GM12878 (cell line): ENCODE data around the gene MRPS12. TPM values are rescaled to one million over a fixed set of nuclear protein-coding genes. Genes with fewer than 3 reads are reported as not detected.

ENCODE experiments used
- ATAC-seq: fragments of 200-7000 bp; cut with Tn5 transposase; 3 replicates; pipeline ENCODE4 v1.9.1; 2020; ENCODE audit warnings: mild to moderate bottlenecking, moderate library complexity
- BruUV-seq: library from RNA; stranded (reverse); fragments of 400-500 nt; replicated peaks from 2 replicates; lab custom pipeline; 2021; lab: Mats Ljungman, UMichigan
- CTCF ChIA-PET: fragments of 300-600 bp; sonication (Branson Sonifier 250); formaldehyde crosslinking; extraction: SDS; loops from one replicate; lab custom pipeline; 2021; ENCODE audit warnings: inconsistent platforms; lab: Yijun Ruan, JAX
- POLR2A ChIA-PET: fragments of 350-600 bp; formaldehyde crosslinking; extraction: SDS; loops from one replicate; lab custom pipeline; 2021; ENCODE audit warnings: inconsistent platforms; lab: Charles Lee
- RAD21 ChIA-PET: fragments of 300-600 bp; sonication (Branson Sonifier 250); formaldehyde crosslinking; loops from one replicate; lab custom pipeline; 2023; ENCODE audit warnings: antibody characterized with exemption; ENCODE audit not compliant: unreplicated experiment; lab: Charles Lee
- SMC1A ChIA-PET: fragments of 300-600 bp; sonication (Branson Sonifier 250); formaldehyde crosslinking; loops from one replicate; lab custom pipeline; 2023; ENCODE audit not compliant: unreplicated experiment, uncharacterized antibody; lab: Charles Lee
- DNase-seq: peaks from one replicate; pipeline ENCODE4 v3.0.0-alpha.2; 2011; ENCODE audit warnings: low read depth, low spot score
- FAIRE-seq: peaks from 3 replicates; lab custom pipeline; 2011; peaks lifted over from hg19 to GRCh38; lab: Jason Lieb, UNC
- H2AFZ ChIP-seq: 2 replicates; pipeline ENCODE4 v1.6.0; 2011; ENCODE audit warnings: low read depth, low read length, control low read depth; ENCODE audit not compliant: control insufficient read depth
- H3K27ac ChIP-seq: 2 replicates; pipeline ENCODE4 v1.5.1; 2011; ENCODE audit warnings: control low read depth; ENCODE audit not compliant: control insufficient read depth, insufficient read depth
- H3K27me3 ChIP-seq, 2 experiments: replicated peaks in 1 of 2; 2 replicates each; pipeline versions ENCODE4 v1.6.0 to v1.6.1; 2011; ENCODE audit warnings: low read length in 1 of 2; ENCODE audit not compliant: control insufficient read depth in 2 of 2, insufficient read depth in 2 of 2
- H3K36me3 ChIP-seq, 2 experiments: 2 replicates each; pipeline ENCODE4 v1.5.1; 2011; ENCODE audit warnings: low read length in 1 of 2; ENCODE audit not compliant: control insufficient read depth in 2 of 2, insufficient read depth in 2 of 2
- H3K4me1 ChIP-seq: 2 replicates; pipeline ENCODE4 v1.6.1; 2011; ENCODE audit warnings: mild to moderate bottlenecking, low read length, moderate library complexity, mixed read lengths; ENCODE audit not compliant: control insufficient read depth, insufficient read depth
- H3K4me2 ChIP-seq: 2 replicates; pipeline ENCODE4 v1.6.0; 2011; ENCODE audit warnings: control low read depth; ENCODE audit not compliant: control insufficient read depth, insufficient read depth
- H3K4me3 ChIP-seq: fragments of 200-600 bp; sonication (generic); 2 replicates; pipeline ENCODE4 v1.5.1; 2016
- H3K79me2 ChIP-seq: 2 replicates; pipeline ENCODE4 v1.6.0; 2011; ENCODE audit warnings: low read length; ENCODE audit not compliant: control insufficient read depth, insufficient read depth
- H3K9ac ChIP-seq: 2 replicates; pipeline ENCODE4 v1.8.0; 2011; ENCODE audit warnings: low read length, control low read depth, mixed read lengths; ENCODE audit not compliant: control insufficient read depth, insufficient read depth
- H3K9me3 ChIP-seq: replicated peaks from 3 replicates; pipeline ENCODE4 v1.5.1; 2011; ENCODE audit warnings: mild to moderate bottlenecking, low read length; ENCODE audit not compliant: control insufficient read depth, insufficient read depth
- H4K20me1 ChIP-seq: 2 replicates; pipeline ENCODE4 v1.6.0; 2011; ENCODE audit not compliant: control insufficient read depth, insufficient read depth
- ATF3 ChIP-seq: IDR thresholded peaks from 2 replicates; pipeline ENCODE4 v1.6.1; 2011; ENCODE audit warnings: low read depth, mild to moderate bottlenecking, low read length, moderate library complexity, borderline replicate concordance; ENCODE audit errors: extremely low read depth
- BRCA1 ChIP-seq: IDR thresholded peaks from 2 replicates; pipeline ENCODE4 v1.6.1; 2011; ENCODE audit warnings: low read depth, low read length, improper control_type of control experiment
- CHD1 ChIP-seq: IDR thresholded peaks from 2 replicates; pipeline ENCODE4 v1.6.1; 2012; ENCODE audit warnings: low read depth, low read length, improper control_type of control experiment
- CREB1 ChIP-seq: IDR thresholded peaks from 2 replicates; pipeline ENCODE4 v1.6.1; 2012; ENCODE audit warnings: low read depth, mild to moderate bottlenecking, inconsistent platforms
- EGR1 ChIP-seq, 2 experiments: IDR thresholded peaks; 1 replicate in 1 of 2; 2 replicates in 1 of 2; pipeline ENCODE4 v1.6.1; 2011 to 2012; ENCODE audit warnings: low read depth in 2 of 2, low read length in 2 of 2, borderline replicate concordance in 1 of 2, mild to moderate bottlenecking in 1 of 2, moderate library complexity in 1 of 2
- EZH2 ChIP-seq: IDR thresholded peaks from 2 replicates; pipeline ENCODE4 v1.6.1; 2012; ENCODE audit warnings: low read depth, mild to moderate bottlenecking, control low read depth, inconsistent platforms, low read length, borderline replicate concordance; ENCODE audit not compliant: control insufficient read depth
- IRF5 ChIP-seq: fragments of 450-650 bp; IDR thresholded peaks from 2 replicates; pipeline ENCODE4 v1.6.1; 2017; ENCODE audit warnings: borderline replicate concordance
- MXI1 ChIP-seq: fragments of 150-350 bp; IDR thresholded peaks from 2 replicates; pipeline ENCODE4 v1.6.1; 2011; ENCODE audit warnings: low read depth, mild to moderate bottlenecking, inconsistent platforms, low read length, improper control_type of control experiment
- NR2C1 ChIP-seq: fragments of 450-650 bp; IDR thresholded peaks from 2 replicates; pipeline ENCODE4 v1.6.1; 2017; ENCODE audit warnings: antibody characterized with exemption, mild to moderate bottlenecking, moderate library complexity
- PAX8 ChIP-seq: fragments of 450-650 bp; IDR thresholded peaks from 2 replicates; pipeline ENCODE4 v1.6.1; 2017; ENCODE audit warnings: mild to moderate bottlenecking, moderate library complexity
- POU2F2 ChIP-seq: IDR thresholded peaks from 3 replicates; pipeline ENCODE4 v1.6.1; 2011; ENCODE audit warnings: low read depth, mild to moderate bottlenecking, low read length, borderline replicate concordance
- SP1 ChIP-seq: IDR thresholded peaks from one replicate; pipeline ENCODE4 v1.6.1; 2011; ENCODE audit warnings: low read depth, low read length
- STAT3 ChIP-seq: IDR thresholded peaks from 2 replicates; pipeline ENCODE4 v1.6.1; 2011; ENCODE audit warnings: low read depth, low read length, improper control_type of control experiment
- ZBED1 ChIP-seq: IDR thresholded peaks from 2 replicates; pipeline ENCODE4 v1.6.1; 2016; ENCODE audit warnings: borderline replicate concordance
- WGBS: methylation state at CpG from one replicate; pipeline ENCODE4 v1.1.6; 2016; ENCODE audit warnings: low lambda C conversion rate; ENCODE audit not compliant: insufficient replicate concordance, insufficient coverage; ENCODE audit errors: missing lambda C conversion rate; 5-methylcytosine and 5-hydroxymethylcytosine counted together
- in situ Hi-C: fragments of 300-500 bp; cut with MboI; formaldehyde crosslinking; loops from 9 replicates; pipeline ENCODE4 v1.14.3; 2018; ENCODE audit warnings: mixed read lengths
- intact Hi-C: fragments of 100-400 bp; cut with micrococcal nuclease; formaldehyde crosslinking; loops from one replicate; pipeline ENCODE4 v1.14.2; 2022; ENCODE audit not compliant: unreplicated experiment
- polyA plus RNA-seq, 11 experiments: library from polyadenylated mRNA; depleted of rRNA in 4 of 11; unstranded in 6 of 11; stranded (reverse) in 5 of 11; fragments of >200 nt; fragmentation: Nextera tagmentation in 4 of 11; fragmentation: Illumina TruSeq in 1 of 11; extraction: Ambion mirVana in 4 of 11; extraction: Trizol in 1 of 11; gene quantifications; 1 replicate in 1 of 11; 2 replicates in 10 of 11; pipeline versions ENCODE4 v1.2.1 to v1.2.3, GENCODE V29; 2011 to 2016; ENCODE audit warnings: inconsistent platforms in 2 of 11, missing spikeins in 2 of 11, low read depth in 1 of 11
- total RNA-seq, 4 experiments: library from RNA; depleted of rRNA in 3 of 4; stranded (reverse); fragments of >200 nt in 3 of 4; fragmentation: Illumina TruSeq in 1 of 4; extraction: Trizol in 1 of 4; gene quantifications; 2 replicates each; pipeline versions ENCODE4 v1.2.1 to v1.2.3, GENCODE V29; 2013 to 2021

Gene MRPS12
- total and polyA plus RNA-seq, 10 of the 15 experiments (the other 5 are each of a cell fraction or from before 2014, with no cell fraction given), result 7.3 to 205 (median 77.3) TPM

- Histone ChIP-seq H3K4me3 (no peak overlapping the region), H3K27me3 (no peaks in the 10 kb centered on the region; a peak in 1 of 4 replicates), H3K36me3 (no peaks in the 10 kb centered on the region), H4K20me1 (no peaks in the 10 kb centered on the region), H2AFZ (no peak overlapping the region), H3K27ac (no peak overlapping the region), H3K9me3 (no peaks in the 10 kb centered on the region), H3K4me1 (no peaks in the 10 kb centered on the region), H3K4me2 (no peak overlapping the region), H3K9ac (no peak overlapping the region), H3K79me2 (no peaks in the 10 kb centered on the region)
- FAIRE-seq (no peak), ATAC-seq (no peak), DNase-seq (no peak)
- intact Hi-C loops (no loop called here), in situ Hi-C loops (no loop called here)
- ChIA-PET RAD21 (no interaction called here), POLR2A (no interaction called here), CTCF (interaction anchor here (0.9 kb wide), 1 partner anchor 12 kb away, joined by 3 read pairs; the partner anchor contains the start of genes MRPS12 and SARS2), SMC1A (no interaction called here)
- WGBS, result 72% methylated on average over 1 of the region's 2 CpGs
- no peak for TF ChIP-seq CHD1
- no peak for TF ChIP-seq BRCA1
- TF ChIP-seq MXI1, result no peak
- no peak for TF ChIP-seq STAT3
- TF ChIP-seq IRF5, result no peak
- BruUV-seq, result no TSS peak
Measured at GRCh38 chr19:38941979-38942378, 11.2 kb downstream of the MRPS12 start.

DNA sequence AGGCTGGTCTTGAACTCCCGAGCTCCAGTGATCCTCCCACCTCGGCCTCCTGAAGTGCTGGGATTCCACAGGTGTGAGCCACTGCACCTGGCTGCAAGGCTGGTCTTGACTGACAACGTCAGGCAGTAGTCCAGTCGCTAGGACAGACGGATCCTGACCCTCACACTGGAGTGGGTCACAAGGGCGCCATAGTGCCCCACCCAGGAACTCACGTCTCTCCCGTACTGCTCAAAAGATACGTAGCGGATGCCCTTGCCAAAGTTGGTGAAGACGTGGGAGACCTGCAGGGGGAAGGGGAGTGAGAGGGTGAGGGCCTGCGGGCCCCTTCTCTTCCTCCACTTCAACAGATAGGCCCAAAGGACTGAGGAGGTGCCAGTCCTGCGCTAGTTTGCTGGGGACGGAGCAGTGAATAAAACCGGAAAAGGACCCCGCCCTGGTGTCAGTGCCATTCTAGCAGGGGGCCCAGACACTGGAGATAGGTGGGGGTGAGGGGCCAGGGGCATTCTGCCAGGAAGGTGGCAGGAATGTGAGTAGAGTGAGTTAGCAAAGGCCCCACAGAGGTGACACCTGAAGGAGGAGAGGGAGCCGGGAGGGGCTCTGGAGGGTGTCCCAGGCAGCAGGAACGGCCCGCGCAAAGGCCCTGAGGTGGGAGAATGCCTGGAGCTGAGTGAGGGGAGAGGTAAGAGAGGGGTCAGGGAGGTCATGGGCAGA is 11.9 kb downstream of the MRPS12 start:
- in situ Hi-C loops, result no loop called here
- H3K9me3 ChIP-seq, result no peaks in the 10 kb centered on the region
- 76% methylated on average over 20 of the region's 20 CpGs for WGBS
- no peak for TF ChIP-seq EZH2
- TF ChIP-seq PAX8, result no peak
- no peak for TF ChIP-seq POU2F2
- no peak for TF ChIP-seq ZBED1
- TF ChIP-seq CREB1, result no peak
- no peak for TF ChIP-seq SP1
- no peak for TF ChIP-seq EGR1 (IDR thresholded peaks at IDR 0.05; ENCODE audit: borderline replicate concordance in 1 of 2, low read depth in 2 of 2, low read length in 2 of 2)
- TF ChIP-seq ATF3, result no peak
- no peak for TF ChIP-seq NR2C1

More for the DNA sequence above, 11.9 kb downstream of the MRPS12 start:
- CTCF ChIA-PET, result no interaction called here
- H3K27ac ChIP-seq, result no peak overlapping the region
- no peaks in the 10 kb centered on the region; a peak in 1 of 4 replicates for H3K27me3 ChIP-seq
- H3K36me3 ChIP-seq, result no peaks in the 10 kb centered on the region
- H2AFZ ChIP-seq, result no peak overlapping the region
- POLR2A ChIA-PET, result no interaction called here
- intact Hi-C loops, result no loop called here
- SMC1A ChIA-PET, result no interaction called here
- RAD21 ChIA-PET, result no interaction called here
- H3K4me3 ChIP-seq, result no peak overlapping the region
- no peak overlapping the region for H3K4me2 ChIP-seq
- H3K79me2 ChIP-seq, result no peaks in the 10 kb centered on the region
- no peak overlapping the region for H3K9ac ChIP-seq
- ATAC-seq (no peak), FAIRE-seq (no peak), DNase-seq (no peak)
- H4K20me1 ChIP-seq, result no peaks in the 10 kb centered on the region
- no peaks in the 10 kb centered on the region for H3K4me1 ChIP-seq
- no TSS peak for BruUV-seq
